ENCODE measurements around the gene KAT8. TPM values are rescaled to one million over a fixed set of nuclear protein-coding genes. Genes with fewer than 3 reads are reported as not detected.
"Not testable (repeated sequence)": the region's sequence is repeated elsewhere in the genome, so short reads cannot be mapped to it uniquely, and the experiment has no call there.

Gene KAT8
- total RNA-seq, 4 donors from 2014 or later: 90.0 to 121 (median 113) TPM

DNA sequence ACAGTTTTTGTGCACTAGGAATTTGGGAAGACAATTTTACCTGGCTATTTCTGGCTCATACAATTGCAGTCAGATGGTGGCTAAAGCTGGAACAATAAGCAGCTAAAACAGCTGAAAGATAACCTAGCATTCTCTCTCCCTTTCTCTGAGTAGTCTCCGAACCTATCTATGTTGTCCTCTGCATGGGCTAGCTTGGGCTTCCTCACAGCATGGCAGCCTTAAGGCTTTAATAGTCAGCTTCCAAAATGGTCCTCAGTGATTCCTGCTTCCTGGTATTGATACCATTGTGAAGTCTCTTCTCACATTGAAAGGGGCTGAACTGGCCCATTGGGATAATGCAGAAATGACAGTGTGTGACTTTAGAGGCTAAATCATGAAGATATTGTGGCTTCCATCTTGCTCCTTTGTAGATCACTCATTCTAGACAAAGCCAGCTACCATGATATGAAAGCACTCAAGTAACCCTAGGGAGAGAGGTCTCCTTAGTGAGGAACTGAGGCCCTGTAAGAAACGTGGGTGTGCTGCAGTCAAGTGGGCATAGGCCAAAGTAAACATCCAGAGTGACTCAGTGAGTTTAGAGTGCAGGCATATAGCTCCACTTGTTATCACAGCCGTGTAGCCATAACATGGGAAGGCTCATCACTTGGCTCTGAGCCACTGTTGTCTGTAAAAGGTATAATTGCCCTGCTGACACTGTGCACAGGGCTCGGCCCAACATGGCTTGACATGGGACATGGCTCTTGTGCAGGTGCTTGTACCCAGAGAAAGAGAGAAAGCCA lies 17.4 kb upstream of the KAT8 start:
- Histone ChIP-seq H3K4me3 (replicated peaks in 1 of 3) (no peak overlapping the region), H3K9me3 (no peaks in the 10 kb centered on the region), H3K27ac (no peak overlapping the region), H3K27me3 (no peaks in the 10 kb centered on the region), H3K36me3 (no peaks in the 10 kb centered on the region), H3K4me1 (no peaks in the 10 kb centered on the region)
- 33 to 56% methylated on average over 3 to 4 of the region's 4 CpGs for WGBS, 2 donors
- no peak for DNase-seq
- intact Hi-C loops (cut with DNase I): loop anchor here (10.0 kb wide), 1 partner anchor 75 kb away; no protein-coding TSS in a partner anchor
- TF ChIP-seq POLR2A (IDR thresholded peaks at IDR 0.05): no peak
- TF ChIP-seq, protein P1, sequence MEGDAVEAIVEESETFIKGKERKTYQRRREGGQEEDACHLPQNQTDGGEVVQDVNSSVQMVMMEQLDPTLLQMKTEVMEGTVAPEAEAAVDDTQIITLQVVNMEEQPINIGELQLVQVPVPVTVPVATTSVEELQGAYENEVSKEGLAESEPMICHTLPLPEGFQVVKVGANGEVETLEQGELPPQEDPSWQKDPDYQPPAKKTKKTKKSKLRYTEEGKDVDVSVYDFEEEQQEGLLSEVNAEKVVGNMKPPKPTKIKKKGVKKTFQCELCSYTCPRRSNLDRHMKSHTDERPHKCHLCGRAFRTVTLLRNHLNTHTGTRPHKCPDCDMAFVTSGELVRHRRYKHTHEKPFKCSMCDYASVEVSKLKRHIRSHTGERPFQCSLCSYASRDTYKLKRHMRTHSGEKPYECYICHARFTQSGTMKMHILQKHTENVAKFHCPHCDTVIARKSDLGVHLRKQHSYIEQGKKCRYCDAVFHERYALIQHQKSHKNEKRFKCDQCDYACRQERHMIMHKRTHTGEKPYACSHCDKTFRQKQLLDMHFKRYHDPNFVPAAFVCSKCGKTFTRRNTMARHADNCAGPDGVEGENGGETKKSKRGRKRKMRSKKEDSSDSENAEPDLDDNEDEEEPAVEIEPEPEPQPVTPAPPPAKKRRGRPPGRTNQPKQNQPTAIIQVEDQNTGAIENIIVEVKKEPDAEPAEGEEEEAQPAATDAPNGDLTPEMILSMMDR (IDR thresholded peaks at IDR 0.05): no peak

DNA sequence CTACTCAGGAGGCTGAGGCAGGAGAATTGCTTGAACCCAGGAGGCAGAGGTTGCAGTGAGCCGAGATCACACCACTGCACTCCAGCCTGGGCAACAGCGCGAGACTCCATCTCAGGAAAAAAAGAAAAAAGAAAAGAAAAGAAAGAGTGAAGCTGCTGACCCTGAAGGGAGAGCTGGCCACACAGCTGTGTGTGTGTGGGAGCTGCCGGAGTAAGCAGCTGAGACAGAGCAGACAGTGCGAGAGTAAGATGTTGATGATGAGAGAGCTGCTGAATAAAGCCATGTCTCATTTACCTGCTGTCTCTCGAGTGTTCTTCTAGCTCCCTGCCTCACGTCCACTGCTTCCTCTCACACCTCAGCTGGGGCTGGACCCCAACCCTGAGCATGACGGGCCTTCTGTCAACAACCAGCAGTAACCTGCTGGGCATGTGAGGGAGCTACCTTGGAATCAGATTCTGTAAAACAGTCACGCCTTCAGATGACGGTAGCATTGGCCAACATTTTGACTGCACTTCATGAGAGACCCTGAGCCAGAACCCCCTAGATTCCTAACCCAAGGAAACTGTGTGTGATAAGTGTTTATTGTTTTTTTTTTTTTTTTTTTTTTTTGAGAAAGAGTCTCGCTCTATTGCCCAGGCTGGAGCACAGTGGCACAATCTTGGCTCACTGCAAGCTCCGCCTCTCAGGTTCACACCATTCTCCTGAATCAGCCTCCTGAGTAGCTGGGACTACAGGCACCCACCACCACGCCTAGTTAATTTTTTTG lies 16.4 kb upstream of the KAT8 start:
- H3K27ac ChIP-seq; H3K9me3 ChIP-seq; intact Hi-C loops (cut with DNase I); H3K4me1 ChIP-seq; H3K4me3 ChIP-seq (replicated peaks in 1 of 3); H3K36me3 ChIP-seq; H3K27me3 ChIP-seq; DNase-seq: not testable (repeated sequence)
- 81 to 82% methylated on average over 13 of the region's 13 CpGs for WGBS, 2 donors

GRCh38 chr16:31105677-31106213 lies 11.7 kb upstream of the KAT8 start:
- Histone ChIP-seq H3K9me3 (no peaks in the 10 kb centered on the region), H3K4me3 (replicated peaks in 1 of 3) (no peak overlapping the region), H3K36me3 (peaks cover 4 to 7% of the 10 kb centered on the region in 2 donors), H3K27ac (peak overlapping the region in 2 of 3 donors; percentile 65 to 76), H3K4me1 (peaks cover 16 to 18% of the 10 kb centered on the region in 2 donors), H3K27me3 (no peaks in the 10 kb centered on the region)
- WGBS, 2 donors: 18 to 20% methylated on average over 28 to 33 of the region's 33 CpGs
- intact Hi-C loops (cut with DNase I): no loop called here
- DNase-seq: peak; percentile 80 to 84
- no peak for TF ChIP-seq POLR2A (IDR thresholded peaks at IDR 0.05)
- TF ChIP-seq, protein P1 (IDR thresholded peaks at IDR 0.05): peak; percentile 63 to 86 (median 77)

GRCh38 chr16:31106509-31107464 lies 10.7 kb upstream of the KAT8 start:
- intact Hi-C loops (cut with DNase I): no loop called here
- Histone ChIP-seq H3K4me3 (replicated peaks in 1 of 3) (no peak overlapping the region), H3K4me1 (peaks cover 16 to 18% of the 10 kb centered on the region in 2 donors), H3K36me3 (peaks cover 8 to 14% of the 10 kb centered on the region in 2 donors), H3K9me3 (no peaks in the 10 kb centered on the region), H3K27ac (no peak overlapping the region), H3K27me3 (no peaks in the 10 kb centered on the region)
- no peak for DNase-seq
- WGBS, 2 donors: 86 to 92% methylated on average over 28 of the region's 28 CpGs
- TF ChIP-seq, protein P1 (IDR thresholded peaks at IDR 0.05): no peak
- TF ChIP-seq POLR2A (IDR thresholded peaks at IDR 0.05): no peak

GRCh38 chr16:31107465-31107867 lies 10.0 kb upstream of the KAT8 start:
- H3K4me1 ChIP-seq: peaks cover 16 to 18% of the 10 kb centered on the region in 2 donors
- H3K27ac ChIP-seq: no peak overlapping the region
- TF ChIP-seq POLR2A (IDR thresholded peaks at IDR 0.05): no peak
- TF ChIP-seq, protein P1 (IDR thresholded peaks at IDR 0.05): no peak
- 88 to 91% methylated on average over 6 of the region's 6 CpGs for WGBS, 2 donors
- DNase-seq: no peak
- no peaks in the 10 kb centered on the region for H3K9me3 ChIP-seq
- no peaks in the 10 kb centered on the region for H3K27me3 ChIP-seq
- intact Hi-C loops (cut with DNase I): no loop called here
- peaks cover 15 to 21% of the 10 kb centered on the region in 2 donors for H3K36me3 ChIP-seq
- H3K4me3 ChIP-seq (replicated peaks in 1 of 3): no peak overlapping the region
